NCI-H82 treated with DMSO at 0.1 percent for 48 hours (cell line): Measurements from ENCODE around the gene PDE3A.
A peak's percentile ranks its signal among the peaks of the same experiment; 100 is the strongest.

Source experiments
- DNase-seq: peaks from one replicate; lab custom pipeline; 2025; ENCODE audit not compliant: unreplicated experiment; lab: John Stamatoyannopoulos, UW

PDE3A gene

DNA sequence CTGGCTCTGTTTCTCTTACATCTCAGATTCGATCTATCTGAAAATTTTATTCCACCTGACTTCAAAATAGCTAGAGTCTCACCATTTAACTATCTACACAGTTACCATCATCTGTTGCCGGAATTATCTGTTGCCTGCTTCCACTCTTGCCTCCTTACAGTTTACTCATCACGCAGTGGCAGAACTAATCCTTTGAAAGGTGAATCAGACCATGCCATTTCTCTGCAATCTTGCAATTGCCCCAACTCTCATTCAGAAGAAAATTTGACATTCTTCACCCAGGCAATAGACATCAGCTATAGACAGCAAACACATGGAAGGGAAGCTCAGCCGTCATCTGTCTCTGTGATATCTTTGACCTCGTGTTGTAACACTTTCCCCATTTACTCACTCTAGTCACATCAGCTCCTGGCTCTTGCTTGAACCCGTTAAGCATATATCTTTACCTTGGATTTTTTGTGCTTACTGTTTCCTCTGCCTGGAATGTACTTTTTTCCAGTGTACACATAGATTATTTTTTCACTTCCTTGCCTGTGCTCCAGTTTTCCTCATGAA, 85.5 kb downstream of the PDE3A start:
- DNase-seq = no peak

DNA sequence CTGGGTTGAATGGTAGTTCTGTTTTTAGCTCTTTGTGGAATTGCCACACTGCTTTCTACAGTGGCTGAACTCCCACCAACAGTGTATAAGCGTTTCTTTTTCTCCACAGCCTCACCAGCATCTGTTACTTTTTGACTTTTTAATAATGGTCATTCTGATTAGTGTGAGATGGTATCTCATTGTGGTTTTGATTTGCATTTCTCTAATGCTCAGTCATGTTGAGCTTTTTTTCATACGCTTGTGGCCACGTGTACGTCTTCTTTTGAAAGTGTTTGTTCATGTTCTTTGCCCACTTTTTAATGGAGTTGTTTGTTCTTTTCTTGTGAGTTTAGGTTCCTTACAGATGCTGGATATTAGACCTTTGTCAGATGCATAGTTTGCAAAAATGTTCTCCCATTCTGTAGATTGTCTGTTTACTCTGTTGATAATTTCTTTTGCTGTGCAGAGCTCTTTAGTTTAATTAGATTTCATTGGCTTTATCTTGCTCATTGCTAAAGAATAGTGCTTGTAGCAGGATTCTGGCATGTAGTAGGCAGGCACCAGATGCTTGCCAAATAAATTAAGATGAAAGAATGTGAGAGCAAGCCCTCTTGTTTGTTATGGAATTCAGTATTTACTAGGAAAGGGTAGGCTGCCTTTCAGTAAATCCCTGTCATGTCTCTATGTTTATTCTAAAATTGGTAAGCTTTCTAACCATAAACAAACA, 86.8 kb downstream of the PDE3A start:
- DNase-seq = peak; percentile 11

DNA sequence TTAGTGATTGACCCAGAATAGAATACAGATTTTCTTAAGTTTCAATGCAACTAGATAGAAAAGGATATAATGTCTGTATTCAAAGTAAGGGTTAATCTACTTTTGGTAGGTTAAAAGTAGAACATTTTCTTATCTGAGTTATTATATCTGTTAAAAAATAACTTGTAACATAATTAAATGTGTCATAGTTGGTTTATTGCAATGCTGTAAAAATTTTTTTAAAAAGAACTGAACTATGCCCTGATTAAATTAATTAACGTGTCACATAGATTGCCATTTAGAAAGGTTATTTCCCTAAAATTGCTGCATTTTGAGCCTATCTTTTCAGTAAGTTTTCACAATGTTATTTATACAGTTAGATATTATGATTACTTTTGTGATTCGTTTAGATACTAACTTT, 89.2 kb downstream of the PDE3A start:
- no peak for DNase-seq

DNA sequence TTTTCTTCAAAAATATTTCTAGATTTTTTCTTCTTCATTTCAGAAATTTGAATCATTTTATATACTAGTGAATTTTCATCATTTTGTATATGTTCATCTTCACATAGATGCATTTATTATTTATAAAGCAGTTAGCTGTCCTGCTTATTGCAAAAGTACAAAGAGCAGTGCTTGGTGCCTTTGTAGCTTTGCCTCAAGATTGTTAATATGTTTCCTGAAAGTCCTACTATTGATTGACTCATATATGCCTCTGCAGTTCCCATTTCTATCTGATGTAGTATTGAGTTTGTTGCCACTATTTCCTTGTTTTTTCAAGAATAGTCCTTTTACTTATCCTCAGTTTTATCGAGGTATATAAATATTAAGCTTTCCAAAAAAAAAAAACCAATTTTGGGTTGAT, 89.7 kb downstream of the PDE3A start:
- DNase-seq = no peak

DNA sequence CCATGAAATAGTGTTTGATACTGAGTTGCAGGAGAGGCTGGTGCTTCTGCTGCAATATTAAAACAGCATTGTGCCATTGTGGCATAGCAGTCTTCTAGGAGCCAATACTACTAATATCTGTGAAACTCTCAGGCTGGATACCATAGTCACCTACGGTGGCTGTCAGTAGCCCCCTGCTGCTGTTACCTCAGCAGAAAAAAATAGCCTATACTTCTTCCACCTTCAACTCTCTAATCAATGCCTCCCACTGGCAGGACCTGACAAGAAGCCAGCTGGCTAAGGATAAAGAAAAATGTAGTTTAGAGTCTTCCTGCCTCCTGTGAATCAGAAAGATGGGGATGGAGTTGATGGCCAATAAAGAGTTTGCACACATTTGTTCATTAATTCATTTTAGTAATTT, 91.6 kb downstream of the PDE3A start:
- no peak for DNase-seq

DNA sequence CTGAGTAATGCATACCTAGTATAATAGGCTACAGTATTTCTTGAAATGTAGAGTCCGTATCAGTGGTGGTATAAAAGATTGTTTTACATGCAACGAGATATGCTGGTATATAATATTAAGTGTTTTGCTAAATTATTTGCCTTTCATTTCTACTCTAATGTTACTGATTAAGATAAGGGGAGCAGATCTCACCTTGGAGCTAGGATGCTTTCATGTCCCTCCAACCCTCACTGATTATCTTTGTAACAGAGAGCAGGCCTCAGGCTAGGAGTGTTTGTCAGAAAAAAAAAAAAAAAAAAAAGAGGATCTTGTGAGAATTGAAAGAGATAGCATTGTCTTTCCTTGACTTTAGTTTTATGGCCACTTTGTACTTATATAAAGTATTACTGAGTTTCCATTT, 92.6 kb downstream of the PDE3A start:
- no peak for DNase-seq

DNA sequence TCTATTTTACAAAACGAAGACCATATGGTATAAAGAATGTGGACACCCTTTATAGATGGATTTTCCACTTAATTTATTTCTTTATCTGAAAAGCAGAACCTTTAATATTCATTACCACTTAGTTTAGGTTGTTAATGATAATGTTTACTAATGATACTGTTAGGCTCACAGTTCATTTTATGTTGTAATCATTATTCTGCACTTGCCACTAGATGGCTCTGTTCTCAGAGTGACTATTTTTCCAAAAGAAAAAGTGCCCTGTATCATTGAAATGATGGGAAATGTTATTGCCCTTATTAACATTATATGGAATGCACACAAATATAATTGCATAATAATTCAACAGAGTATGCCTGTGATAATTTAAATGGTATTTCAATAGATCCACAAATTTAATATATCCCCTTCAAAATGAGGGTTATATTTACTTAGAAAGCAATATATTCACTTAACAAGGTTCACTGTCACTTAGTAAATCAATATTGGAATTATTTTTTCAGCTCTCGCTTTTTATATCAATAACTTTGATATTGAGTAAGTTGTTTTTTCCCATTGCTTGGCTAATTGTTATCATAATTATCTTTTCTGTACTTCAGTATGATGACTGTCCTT, 95.7 kb downstream of the PDE3A start:
- no peak for DNase-seq

DNA sequence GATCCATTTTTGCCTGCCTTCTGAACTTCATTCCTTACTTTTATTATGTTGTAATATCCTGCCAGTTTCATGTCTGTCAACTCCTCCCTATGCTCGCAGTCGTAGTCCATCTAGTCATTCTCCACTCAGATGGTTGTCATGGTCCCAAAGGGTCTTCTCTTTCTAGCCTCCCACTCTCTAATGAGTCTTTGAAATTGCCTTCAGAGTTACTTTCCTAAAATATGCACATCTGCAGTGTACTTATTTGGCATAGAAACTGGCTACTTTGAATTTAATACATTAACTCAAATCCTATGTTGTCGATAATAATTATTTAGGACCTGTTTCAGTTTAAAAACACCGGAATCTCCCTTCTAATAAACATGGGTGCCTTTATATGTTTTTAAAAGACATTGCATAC, 101.0 kb downstream of the PDE3A start:
- DNase-seq = no peak

DNA sequence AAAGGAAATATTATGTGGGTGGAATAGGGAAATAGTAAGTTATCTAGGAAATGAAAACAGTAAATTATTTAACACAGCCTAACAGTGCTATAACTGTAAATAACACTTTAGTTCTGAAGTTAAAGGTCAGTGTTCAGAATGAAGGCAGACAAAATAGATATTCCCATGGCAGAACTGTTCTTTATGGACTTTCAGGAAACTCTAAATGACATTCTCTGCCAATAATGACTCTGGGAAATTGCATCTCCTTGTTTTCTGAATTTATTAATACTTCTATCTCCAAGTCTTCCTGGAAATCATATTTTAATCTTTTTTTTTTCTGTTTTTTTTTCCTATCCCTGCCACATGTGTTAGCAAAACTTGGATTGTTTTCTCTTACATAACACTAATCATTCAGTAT, 101.4 kb downstream of the PDE3A start:
- no peak for DNase-seq

DNA sequence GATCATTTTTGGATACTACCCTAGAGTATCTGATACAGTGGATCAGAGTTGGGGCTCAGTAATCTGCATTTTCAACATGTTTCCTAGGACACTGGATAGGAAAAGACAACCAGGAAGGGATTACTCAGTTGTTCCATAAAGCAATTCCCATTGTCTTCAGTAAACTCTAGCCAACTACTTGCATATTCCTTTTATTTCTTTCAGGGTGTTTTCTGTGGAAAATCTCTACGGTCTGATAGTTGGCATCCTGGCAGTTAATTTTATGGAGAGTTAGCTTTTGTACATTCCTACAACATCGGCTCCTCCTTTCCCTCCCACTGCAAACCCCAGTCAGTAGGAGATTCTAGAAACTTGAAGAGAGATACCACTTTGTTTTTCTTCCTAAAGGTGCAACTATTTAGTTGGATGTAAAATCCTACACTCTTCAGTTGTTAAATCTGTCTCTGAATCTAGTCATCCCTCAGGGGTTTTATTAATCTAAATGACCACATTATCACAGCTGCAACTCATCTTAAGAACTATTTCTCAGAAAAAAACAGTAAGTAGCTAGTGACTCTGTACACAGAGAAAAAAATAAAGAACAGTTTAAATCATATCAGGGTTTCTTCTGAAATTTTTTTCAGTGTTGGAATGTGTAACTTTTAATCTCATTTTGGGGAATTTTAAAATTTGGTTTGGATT, 103.9 kb downstream of the PDE3A start:
- no peak for DNase-seq

DNA sequence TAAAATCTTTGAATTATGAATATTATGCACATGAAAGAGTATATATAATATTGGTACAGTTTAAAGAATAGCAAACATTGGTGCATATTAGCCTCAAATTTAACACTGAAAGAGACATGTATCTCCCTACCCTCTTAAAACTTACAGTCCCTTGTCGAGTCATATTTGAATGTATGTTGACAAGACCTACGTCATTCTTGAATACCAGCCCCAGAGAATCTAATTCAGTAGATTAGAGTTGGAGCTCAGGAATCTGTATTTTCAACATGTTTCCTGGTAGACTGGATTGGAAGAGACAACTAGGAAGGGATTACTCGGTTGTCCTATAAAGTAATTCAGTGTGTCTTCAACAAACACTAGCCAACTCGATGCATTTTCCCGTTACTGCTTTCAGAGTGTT, 104.8 kb downstream of the PDE3A start:
- no peak for DNase-seq

DNA sequence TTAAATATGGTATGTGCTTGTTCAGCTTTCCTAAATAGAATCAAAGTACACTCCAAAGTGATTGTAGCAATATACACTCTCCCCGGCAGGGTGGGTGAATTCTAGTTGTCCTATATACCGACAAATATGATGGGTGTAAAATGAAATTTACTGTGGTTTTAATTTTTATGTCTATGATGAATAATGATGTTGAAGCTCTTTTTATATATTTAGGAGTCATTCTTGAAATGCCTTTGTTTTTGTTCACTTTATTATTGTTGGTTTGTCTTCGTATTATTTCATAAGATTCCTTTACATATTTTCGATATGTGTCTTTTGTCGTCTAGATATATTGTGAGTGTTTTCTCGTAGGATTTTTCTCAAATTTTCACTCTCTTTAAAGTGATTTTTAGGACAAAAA, 105.7 kb downstream of the PDE3A start:
- DNase-seq = no peak

DNA sequence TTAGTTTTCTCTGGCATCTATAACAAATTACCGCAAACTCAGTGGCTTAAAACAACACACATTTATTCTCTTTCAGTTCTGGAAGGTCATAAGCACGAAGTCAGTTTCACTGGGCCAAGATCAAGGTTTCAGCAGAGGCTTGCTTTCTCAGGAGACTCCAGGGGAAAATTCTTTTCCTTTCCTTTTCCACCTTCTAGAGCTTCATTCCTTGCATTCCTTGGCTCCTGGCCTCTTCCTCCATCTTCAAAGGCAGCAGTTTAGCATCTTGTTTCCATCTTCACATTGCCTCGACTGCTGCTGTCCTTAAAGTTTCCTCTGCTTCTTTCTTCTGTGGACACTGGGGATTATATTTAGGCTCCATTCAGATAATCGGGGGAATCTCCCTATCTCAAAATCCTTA, 106.1 kb downstream of the PDE3A start:
- no peak for DNase-seq

DNA sequence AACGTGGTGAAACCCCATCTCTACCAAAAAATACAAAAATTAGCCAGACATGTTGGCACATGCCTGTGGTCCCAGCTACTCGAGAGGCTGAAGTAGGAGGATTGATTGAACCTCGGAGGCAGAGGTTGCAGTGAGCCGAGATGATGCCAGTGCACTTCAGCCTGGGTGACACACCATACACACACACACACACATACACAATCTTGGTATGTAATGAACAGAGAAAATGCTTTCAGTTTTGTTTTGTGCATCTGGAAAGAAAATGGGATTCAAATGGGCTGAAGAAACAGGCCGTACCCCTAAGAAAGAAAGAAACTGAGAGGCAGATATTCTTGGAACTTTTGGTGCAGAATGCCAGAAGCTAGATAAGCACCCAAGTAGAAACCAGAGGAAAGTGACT, 107.2 kb downstream of the PDE3A start:
- DNase-seq = no peak

DNA sequence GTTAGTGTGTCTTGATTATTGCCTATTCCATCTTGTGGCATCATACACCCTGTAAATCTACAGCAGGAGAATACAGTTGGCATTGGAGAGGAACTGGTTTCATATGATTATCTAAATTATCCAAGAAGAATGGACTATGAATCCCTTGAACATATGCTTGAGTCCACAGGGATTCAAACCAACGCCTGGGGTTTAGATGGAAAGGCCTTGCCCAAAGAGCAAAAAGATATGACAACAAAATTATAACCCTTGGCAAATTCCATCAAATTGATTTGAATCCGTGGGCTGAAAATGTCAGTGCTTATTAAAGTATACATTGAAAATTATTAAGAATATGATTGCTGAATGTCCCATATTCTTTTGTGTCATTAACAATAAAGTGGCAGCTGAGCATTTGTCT, 108.2 kb downstream of the PDE3A start:
- peak; percentile 84 for DNase-seq

DNA sequence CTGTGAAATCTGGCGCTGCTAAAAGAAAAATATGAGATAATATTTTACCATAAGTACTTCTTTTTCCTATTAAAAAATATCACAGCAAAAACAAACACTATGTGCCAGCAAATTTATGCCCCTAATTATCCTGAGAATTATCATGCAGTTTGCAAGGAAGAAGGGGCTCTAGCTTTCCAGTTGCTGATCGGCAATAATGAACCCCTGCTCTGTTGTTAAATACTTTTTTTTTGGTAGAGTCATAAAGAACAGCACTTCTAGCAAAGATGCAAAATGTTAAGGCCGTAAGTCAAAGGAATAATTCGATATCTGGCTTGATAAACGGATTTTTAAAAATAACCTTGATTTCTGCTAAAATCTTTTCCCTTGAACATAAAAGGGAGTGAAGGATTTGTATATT, 108.9 kb downstream of the PDE3A start:
- no peak for DNase-seq

DNA sequence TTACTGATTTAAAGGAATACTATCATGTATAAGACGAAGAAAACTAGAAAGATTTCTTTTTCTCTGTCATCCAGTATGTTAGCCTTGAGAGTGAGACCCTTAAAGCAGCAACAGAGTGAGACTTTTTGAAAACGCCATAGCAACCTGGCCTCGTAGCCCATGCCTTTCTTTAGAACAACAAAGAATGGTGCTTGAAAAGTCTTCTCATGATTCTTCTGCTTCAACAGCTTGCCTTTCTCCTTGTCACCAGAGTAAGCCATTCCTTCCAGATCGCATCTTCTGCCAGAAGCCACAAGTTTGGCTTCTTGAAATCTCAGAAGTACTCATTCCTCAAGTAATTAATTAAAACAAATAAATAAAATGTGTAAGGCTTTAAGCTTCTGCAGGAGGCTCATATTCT, 109.3 kb downstream of the PDE3A start:
- DNase-seq = no peak

DNA sequence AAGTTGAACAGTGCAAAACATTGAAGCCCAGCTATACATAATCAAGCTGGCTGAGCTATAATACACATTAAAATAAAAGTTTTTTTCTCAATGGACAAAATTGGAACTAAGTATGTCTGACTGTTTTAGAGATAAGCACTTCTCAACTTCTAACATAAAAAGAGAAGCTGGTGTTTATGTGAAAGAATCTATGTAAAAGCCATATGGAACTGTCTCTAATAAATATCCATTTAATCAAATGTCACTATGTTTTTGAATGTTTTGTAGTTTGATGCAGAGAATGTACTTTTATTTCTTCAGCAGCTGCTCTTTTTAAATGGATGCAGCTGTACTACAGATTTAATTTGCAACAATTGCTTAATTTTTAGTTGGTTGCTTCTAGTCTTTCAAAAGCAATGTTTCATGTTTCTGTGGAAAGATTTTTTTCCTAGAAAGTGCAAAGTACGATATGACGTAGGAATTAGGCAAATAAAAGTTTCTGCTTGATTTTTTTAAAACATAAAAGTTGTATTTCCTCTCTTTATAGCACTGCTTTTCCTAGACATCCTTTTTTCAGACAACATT, 114.2 kb downstream of the PDE3A start:
- DNase-seq = no peak

DNA sequence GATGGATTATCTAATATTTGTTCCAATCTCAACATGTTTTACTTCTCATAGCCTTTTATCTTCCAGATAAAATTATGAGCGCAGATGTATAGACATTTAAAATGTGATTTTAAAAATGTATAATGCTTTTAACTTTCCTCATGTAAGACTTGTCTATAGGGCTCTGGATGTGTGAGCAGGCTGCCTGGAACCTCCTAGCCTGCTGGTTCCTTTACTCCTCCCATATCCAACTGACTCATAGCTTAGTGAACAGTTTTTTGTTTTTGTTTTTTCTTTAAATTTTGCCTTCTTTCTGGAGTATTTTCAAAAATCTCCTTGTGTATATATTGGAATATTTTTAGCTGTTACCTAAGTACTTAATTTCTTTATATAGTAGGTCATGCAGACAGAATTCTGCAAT, 115.4 kb downstream of the PDE3A start:
- no peak for DNase-seq

DNA sequence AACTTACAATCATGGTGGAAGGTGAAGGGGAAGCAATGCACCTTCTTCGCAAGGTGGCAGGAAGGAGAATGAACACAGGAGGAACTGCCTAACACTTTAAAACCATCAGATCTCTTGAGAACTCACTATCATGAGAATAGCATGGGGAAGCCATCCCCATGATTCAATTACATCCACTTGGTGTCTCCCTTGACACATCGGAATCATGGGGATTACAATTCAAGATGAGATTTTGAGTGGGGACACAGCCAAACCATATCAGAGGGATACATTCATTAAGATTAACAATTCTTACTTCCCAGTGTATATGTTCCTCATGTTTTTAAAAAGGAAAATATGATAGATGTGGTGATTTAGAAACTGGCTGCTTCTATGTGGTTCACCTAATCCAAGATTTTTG, 117.9 kb downstream of the PDE3A start:
- no peak for DNase-seq

DNA sequence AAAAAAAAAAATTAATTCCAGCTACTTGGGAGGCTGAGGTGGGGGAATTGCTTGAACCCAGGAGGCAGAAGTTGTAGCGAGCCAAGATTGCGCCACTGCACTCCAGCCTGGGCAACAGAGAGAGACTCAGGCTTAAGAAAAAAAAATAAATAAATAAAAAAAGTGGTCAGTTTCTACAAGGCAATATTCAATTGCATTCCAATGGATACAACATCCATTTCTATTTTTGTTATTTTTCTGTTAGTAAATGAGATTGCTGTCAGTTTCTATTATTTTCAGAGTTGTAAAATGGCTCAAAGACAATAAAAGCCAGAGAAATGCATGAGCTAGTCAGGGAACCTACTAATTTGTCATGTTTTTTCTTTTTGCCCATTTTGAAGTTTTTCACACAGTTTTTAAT, 119.2 kb downstream of the PDE3A start:
- no peak for DNase-seq

DNA sequence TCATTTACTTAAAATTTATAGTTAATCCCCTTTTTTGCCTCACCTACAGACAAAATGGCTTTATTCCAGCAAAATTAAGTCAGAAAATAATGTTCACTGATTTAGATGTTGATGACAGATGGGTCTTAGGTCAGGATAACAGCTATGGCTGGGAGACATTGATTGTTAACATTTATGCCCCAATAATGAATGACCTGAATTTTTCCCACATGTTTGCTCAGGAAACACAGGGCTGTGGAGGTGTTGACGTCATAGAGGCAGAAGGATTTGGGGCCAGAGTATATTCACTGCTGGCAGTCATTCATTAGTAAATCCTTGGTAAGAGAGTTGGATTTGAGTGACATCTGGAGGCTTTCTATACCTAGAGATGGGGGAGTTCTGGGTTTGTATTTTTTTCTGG, 121.3 kb downstream of the PDE3A start:
- DNase-seq = peak; percentile 58
